NCI-H2107 treated with DMSO at 0.1 percent for 48 hours (cell line): ENCODE measurements around the gene FGFR1OP2.

ENCODE experiments used
- DNase-seq: peaks from one replicate; lab custom pipeline; 2025; ENCODE audit not compliant: unreplicated experiment; lab: John Stamatoyannopoulos, UW

The FGFR1OP2 gene

GRCh38 chr12:27001663-27002062, 63.4 kb downstream of the FGFR1OP2 start:
- no peak for DNase-seq

GRCh38 chr12:27002141-27002540, 63.9 kb downstream of the FGFR1OP2 start:
- DNase-seq: no peak

- peak; percentile 73 for DNase-seq
These were observed 65.4 kb downstream of the FGFR1OP2 start for GRCh38 chr12:27003421-27004381.

- DNase-seq: no peak
These were observed 67.2 kb downstream of the FGFR1OP2 start for GRCh38 chr12:27005495-27005894.

- no peak for DNase-seq
These were observed 68.7 kb downstream of the FGFR1OP2 start for GRCh38 chr12:27006797-27007467.

- DNase-seq: no peak
These were observed 69.8 kb downstream of the FGFR1OP2 start for GRCh38 chr12:27008081-27008480.

GRCh38 chr12:27009881-27010301, 71.6 kb downstream of the FGFR1OP2 start:
- no peak for DNase-seq

GRCh38 chr12:27012239-27012981, 74.1 kb downstream of the FGFR1OP2 start:
- DNase-seq: peak; percentile 88

GRCh38 chr12:27012982-27013255, 74.6 kb downstream of the FGFR1OP2 start:
- no peak for DNase-seq

GRCh38 chr12:27013611-27014084, 75.4 kb downstream of the FGFR1OP2 start:
- DNase-seq: peak; percentile 51

- DNase-seq: peak; percentile 86
These were observed 76.0 kb downstream of the FGFR1OP2 start, which contains the start of gene TM7SF3 for GRCh38 chr12:27014085-27014858. TSS of gene TM7SF3 (minus strand) at chr12:27014384. CDS start at chr12:27014168, 216 bp downstream.

GRCh38 chr12:27014859-27015729, 76.8 kb downstream of the FGFR1OP2 start:
- no peak for DNase-seq

GRCh38 chr12:27015730-27016076, 77.4 kb downstream of the FGFR1OP2 start:
- DNase-seq: peak; percentile 55
